NCI-H2171 treated with DMSO at 0.1 percent for 48 hours (cell line): ENCODE measurements around the gene ATP13A3.
A peak's percentile ranks its signal among the peaks of the same experiment; 100 is the strongest.

Experiments used
- DNase-seq: peaks from one replicate; lab custom pipeline; 2025; lab: John Stamatoyannopoulos, UW

The ATP13A3 gene

GRCh38 chr3:194369522-194370279, 117.1 kb downstream of the ATP13A3 start, which contains the start of gene LRRC15:
TSS of gene LRRC15 (minus strand) at chr3:194369743. CDS start at chr3:194361043, 8,700 bp downstream.
- no peak for DNase-seq

DNA sequence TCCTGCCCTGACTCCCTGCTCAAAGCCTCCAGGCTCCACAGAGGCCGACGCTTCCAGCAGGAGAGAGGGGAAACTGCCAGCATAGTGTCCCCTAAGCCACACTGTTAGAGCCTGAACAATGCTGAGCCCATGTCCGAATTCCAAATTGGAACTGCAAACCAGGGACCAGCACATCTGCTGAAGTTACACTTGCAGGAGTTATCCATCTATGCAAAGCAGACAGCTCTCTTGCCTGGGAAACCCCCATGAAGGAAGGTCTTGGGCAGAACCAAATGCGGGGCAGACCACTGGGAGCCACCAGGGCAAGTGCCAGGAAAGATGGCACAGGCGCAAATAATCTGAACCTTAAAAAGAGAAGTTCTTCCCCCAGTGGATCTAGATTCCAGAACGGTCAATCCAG, 117.9 kb downstream of the ATP13A3 start:
- no peak for DNase-seq

DNA sequence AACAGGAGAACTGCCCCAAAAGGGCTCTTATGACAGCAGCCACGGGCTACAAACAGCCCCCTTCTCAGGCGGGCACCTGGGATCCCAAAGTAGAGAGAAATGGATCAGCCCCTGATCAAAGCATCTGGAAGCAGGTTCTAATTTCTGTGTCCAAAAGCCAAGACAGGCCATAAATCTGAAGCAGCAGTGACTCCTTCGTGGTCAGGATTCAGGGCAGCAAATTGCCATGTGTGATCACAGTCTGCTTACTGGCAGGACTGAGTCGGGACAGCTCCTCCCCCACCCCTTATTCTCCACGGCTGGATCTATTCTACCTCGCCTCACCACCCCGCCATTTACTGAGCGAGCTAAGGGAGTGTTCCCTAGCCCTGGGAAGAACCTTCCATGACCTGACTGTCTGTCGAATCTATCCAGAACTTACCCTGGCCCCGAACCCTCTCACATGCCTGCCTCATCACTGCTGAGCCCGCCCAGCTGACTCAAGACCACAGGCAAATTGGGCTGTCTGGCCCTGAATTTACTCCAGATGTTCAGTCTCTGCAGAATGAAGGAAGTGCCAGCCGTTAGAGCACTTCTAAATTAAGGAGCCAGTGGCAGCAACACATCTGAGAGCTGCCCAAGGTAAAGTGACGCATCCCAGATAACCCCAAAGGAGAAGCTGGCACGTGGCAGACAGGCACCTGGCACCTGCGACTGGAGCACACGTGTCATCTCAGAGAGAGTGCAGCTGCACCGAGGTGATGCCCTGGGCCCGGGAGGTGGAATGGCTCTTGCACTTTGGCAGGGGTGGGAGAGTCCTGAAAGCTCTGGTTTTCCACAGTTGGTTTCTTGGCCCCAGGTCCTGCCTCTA, 118.6 kb downstream of the ATP13A3 start:
- no peak for DNase-seq

- no peak for DNase-seq
Observed at GRCh38 chr3:194365978-194366490, 120.8 kb downstream of the ATP13A3 start.

- DNase-seq: no peak
Observed at GRCh38 chr3:194365526-194365925, 121.3 kb downstream of the ATP13A3 start.

GRCh38 chr3:194364652-194365434, 122.0 kb downstream of the ATP13A3 start:
- DNase-seq: peak; percentile 56

- DNase-seq: no peak
Observed at GRCh38 chr3:194364314-194364651, 122.5 kb downstream of the ATP13A3 start.

- DNase-seq: no peak
Observed at GRCh38 chr3:194360568-194360967, 126.2 kb downstream of the ATP13A3 start.

DNA sequence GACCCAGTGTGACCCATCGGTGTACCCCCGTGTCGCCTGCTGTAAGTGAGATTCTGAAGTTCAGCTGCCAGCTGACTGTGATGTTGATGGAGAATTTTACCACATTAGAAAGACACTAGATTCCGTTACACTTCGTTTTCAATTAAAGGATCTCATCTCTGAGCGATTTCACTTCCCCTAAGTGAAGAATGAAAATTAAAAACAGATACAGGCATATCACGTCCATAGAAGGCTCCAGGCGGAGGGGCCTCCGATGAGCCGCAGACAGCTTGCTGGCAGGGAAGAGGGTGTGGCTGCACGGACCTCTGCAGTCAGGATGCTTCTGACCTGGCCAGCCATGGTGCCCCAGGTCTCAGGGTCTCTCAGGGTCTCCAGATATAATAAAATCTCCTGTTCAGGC, 129.1 kb downstream of the ATP13A3 start:
- DNase-seq: no peak

DNA sequence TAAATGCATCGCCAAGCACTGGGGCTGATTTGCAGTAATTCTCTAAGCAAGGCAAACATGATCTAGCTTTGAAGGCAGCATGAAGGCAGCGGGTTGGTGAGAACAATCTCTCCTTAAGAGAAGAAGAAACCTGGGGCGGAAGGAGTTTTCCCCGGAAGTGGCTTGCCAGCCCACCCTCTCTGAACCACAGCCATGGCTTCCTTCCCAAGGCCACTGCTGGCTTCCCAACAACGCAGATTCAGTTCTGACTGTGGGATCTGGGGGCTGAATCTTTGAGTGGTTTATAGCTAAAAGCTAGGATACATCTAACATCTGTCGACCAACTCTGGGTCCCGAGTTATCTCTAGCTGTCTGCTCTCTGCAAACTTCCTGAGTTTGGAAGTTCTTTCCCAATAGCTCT, 131.4 kb downstream of the ATP13A3 start:
- no peak for DNase-seq

DNA sequence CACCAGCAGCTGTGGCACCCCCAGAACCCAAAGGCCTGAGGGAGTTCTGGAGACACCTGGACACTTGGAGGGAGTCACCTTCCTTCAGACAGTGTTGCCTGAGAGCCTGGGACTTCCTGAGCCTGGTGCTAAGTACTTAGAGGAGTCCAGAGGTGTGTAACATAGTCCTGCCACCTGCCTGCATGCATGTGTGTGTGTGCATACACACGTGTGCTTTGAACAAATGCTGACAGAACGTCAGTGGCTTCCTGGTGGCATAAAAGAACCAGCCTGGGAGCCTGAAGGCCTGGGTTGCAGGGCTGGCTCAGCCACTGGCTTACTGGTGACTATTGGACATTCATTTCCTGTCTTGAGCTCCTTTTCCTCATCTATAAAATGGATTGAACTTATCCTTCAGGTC, 132.5 kb downstream of the ATP13A3 start:
- DNase-seq: no peak
